ENCODE results near the gene DUSP22.

DUSP22 gene, protein sequence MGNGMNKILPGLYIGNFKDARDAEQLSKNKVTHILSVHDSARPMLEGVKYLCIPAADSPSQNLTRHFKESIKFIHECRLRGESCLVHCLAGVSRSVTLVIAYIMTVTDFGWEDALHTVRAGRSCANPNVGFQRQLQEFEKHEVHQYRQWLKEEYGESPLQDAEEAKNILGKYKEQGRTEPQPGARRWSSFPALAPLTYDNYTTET

DNA sequence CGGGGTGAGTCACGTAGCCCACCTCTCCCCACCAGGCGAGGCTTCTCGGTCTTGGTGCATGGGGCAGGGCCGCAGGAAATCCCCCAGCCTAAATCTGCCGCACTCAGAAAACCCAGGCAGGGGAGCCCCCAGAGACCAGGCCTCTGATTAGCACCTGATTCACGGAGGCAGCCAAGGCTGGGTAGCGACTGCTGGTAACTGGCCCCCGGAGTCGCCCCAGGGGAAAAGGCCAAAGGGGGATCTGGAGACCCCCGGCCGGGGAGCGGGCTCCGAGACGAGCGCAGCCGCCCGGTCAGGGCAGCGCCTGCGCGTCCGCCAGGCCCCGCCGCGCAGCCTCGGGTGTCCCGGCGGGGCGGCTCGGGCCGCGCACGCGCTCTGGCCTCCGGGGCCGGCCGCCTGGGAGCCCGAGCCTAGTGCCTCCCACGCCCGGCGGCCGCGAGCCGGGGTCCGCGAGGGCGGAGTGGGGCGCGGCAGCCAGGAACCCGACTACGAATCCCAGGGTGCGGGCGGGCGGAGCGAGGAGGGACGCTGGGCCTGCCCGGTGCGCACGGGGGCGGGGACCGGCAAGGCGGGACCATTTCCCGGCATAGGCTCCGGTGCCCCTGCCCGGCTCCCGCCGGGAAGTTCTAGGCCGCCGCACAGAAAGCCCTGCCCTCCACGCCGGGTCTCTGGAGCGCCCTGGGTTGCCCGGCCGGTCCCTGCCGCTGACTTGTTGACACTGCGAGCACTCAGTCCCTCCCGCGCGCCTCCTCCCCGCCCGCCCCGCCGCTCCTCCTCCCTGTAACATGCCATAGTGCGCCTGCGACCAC lies at the start of gene DUSP22:
DUSP22 (plus strand) TSS at position 791 of the 809 bp plus-strand sequence. CDS start 53 bp downstream, outside the sequence.
- peak; percentile 85 for ATAC-seq
- no peak for TF ChIP-seq PPARA (CRISPR knock-in tag; IDR thresholded peaks at IDR 0.05; ENCODE audit: borderline replicate concordance)
- no peak for TF ChIP-seq ZC3H10 (CRISPR knock-in tag; IDR thresholded peaks at IDR 0.05)
- no peak for TF ChIP-seq BACH2 (CRISPR knock-in tag; IDR thresholded peaks at IDR 0.05; ENCODE audit: borderline replicate concordance)
- no peak for TF ChIP-seq ISL1 (CRISPR knock-in tag; IDR thresholded peaks at IDR 0.05)
- no peak for TF ChIP-seq ESRRG (CRISPR knock-in tag; IDR thresholded peaks at IDR 0.05)
- TF ChIP-seq, protein P1, sequence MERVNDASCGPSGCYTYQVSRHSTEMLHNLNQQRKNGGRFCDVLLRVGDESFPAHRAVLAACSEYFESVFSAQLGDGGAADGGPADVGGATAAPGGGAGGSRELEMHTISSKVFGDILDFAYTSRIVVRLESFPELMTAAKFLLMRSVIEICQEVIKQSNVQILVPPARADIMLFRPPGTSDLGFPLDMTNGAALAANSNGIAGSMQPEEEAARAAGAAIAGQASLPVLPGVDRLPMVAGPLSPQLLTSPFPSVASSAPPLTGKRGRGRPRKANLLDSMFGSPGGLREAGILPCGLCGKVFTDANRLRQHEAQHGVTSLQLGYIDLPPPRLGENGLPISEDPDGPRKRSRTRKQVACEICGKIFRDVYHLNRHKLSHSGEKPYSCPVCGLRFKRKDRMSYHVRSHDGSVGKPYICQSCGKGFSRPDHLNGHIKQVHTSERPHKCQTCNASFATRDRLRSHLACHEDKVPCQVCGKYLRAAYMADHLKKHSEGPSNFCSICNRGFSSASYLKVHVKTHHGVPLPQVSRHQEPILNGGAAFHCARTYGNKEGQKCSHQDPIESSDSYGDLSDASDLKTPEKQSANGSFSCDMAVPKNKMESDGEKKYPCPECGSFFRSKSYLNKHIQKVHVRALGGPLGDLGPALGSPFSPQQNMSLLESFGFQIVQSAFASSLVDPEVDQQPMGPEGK (CRISPR knock-in tag; IDR thresholded peaks at IDR 0.05; ENCODE audit: borderline replicate concordance) = no peak
- TF ChIP-seq RARB (CRISPR knock-in tag; IDR thresholded peaks at IDR 0.05) = no peak
- TF ChIP-seq, protein P2, sequence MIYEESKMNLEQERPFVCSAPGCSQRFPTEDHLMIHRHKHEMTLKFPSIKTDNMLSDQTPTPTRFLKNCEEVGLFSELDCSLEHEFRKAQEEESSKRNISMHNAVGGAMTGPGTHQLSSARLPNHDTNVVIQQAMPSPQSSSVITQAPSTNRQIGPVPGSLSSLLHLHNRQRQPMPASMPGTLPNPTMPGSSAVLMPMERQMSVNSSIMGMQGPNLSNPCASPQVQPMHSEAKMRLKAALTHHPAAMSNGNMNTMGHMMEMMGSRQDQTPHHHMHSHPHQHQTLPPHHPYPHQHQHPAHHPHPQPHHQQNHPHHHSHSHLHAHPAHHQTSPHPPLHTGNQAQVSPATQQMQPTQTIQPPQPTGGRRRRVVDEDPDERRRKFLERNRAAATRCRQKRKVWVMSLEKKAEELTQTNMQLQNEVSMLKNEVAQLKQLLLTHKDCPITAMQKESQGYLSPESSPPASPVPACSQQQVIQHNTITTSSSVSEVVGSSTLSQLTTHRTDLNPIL (CRISPR knock-in tag; IDR thresholded peaks at IDR 0.05; ENCODE audit: low read depth) = no peak
- no peak for TF ChIP-seq TCF4 (CRISPR knock-in tag; IDR thresholded peaks at IDR 0.05; ENCODE audit: borderline replicate concordance)
- no peak for TF ChIP-seq ARNTL (CRISPR knock-in tag; IDR thresholded peaks at IDR 0.05; ENCODE audit: borderline replicate concordance, low read depth)

DNA sequence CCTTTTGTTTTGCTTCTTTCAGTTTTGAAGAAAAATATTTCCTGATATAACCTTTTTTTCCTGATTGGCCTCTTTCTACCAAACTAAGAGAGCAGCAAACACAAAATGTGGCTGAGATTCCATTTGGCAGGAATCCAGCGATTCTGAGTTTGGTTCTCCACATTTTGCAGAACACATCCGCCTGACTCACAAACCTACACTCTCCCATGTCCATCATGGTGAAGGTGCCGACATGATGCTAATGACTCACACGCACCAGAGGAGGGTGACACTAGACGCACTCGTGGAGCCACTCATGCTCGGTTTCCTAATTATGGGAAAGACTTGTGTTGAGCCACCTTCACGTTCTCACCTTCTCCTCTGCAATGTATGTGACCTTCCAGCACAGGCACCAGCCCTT lies 45.9 kb upstream of the DUSP22 start:
- TF ChIP-seq, protein P3, sequence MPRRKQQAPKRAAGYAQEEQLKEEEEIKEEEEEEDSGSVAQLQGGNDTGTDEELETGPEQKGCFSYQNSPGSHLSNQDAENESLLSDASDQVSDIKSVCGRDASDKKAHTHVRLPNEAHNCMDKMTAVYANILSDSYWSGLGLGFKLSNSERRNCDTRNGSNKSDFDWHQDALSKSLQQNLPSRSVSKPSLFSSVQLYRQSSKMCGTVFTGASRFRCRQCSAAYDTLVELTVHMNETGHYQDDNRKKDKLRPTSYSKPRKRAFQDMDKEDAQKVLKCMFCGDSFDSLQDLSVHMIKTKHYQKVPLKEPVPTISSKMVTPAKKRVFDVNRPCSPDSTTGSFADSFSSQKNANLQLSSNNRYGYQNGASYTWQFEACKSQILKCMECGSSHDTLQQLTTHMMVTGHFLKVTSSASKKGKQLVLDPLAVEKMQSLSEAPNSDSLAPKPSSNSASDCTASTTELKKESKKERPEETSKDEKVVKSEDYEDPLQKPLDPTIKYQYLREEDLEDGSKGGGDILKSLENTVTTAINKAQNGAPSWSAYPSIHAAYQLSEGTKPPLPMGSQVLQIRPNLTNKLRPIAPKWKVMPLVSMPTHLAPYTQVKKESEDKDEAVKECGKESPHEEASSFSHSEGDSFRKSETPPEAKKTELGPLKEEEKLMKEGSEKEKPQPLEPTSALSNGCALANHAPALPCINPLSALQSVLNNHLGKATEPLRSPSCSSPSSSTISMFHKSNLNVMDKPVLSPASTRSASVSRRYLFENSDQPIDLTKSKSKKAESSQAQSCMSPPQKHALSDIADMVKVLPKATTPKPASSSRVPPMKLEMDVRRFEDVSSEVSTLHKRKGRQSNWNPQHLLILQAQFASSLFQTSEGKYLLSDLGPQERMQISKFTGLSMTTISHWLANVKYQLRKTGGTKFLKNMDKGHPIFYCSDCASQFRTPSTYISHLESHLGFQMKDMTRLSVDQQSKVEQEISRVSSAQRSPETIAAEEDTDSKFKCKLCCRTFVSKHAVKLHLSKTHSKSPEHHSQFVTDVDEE (CRISPR knock-in tag; IDR thresholded peaks at IDR 0.05) = no peak
- TF ChIP-seq TOX (CRISPR knock-in tag; IDR thresholded peaks at IDR 0.05; ENCODE audit: borderline replicate concordance) (no peak), GLIS3 (CRISPR knock-in tag; IDR thresholded peaks at IDR 0.05) (no peak), ZFP3 (CRISPR knock-in tag; IDR thresholded peaks at IDR 0.05) (no peak), TCF4 (CRISPR knock-in tag; IDR thresholded peaks at IDR 0.05; ENCODE audit: borderline replicate concordance) (no peak), RARB (CRISPR knock-in tag; IDR thresholded peaks at IDR 0.05) (no peak), ZC3H10 (CRISPR knock-in tag; IDR thresholded peaks at IDR 0.05) (no peak), ZNF565 (CRISPR knock-in tag; conservative IDR thresholded peaks at IDR 0.05; ENCODE audit: low read depth) (no peak), ZNF8 (CRISPR knock-in tag; IDR thresholded peaks at IDR 0.05) (no peak), OSR1 (CRISPR knock-in tag; IDR thresholded peaks at IDR 0.05) (no peak), PPARA (CRISPR knock-in tag; IDR thresholded peaks at IDR 0.05; ENCODE audit: borderline replicate concordance) (no peak), ISL1 (CRISPR knock-in tag; IDR thresholded peaks at IDR 0.05) (no peak)
- TF ChIP-seq, protein P4, sequence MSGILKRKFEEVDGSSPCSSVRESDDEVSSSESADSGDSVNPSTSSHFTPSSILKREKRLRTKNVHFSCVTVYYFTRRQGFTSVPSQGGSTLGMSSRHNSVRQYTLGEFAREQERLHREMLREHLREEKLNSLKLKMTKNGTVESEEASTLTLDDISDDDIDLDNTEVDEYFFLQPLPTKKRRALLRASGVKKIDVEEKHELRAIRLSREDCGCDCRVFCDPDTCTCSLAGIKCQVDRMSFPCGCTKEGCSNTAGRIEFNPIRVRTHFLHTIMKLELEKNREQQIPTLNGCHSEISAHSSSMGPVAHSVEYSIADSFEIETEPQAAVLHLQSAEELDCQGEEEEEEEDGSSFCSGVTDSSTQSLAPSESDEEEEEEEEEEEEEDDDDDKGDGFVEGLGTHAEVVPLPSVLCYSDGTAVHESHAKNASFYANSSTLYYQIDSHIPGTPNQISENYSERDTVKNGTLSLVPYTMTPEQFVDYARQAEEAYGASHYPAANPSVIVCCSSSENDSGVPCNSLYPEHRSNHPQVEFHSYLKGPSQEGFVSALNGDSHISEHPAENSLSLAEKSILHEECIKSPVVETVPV (CRISPR knock-in tag; IDR thresholded peaks at IDR 0.05) = no peak
- no peak for ATAC-seq

DNA sequence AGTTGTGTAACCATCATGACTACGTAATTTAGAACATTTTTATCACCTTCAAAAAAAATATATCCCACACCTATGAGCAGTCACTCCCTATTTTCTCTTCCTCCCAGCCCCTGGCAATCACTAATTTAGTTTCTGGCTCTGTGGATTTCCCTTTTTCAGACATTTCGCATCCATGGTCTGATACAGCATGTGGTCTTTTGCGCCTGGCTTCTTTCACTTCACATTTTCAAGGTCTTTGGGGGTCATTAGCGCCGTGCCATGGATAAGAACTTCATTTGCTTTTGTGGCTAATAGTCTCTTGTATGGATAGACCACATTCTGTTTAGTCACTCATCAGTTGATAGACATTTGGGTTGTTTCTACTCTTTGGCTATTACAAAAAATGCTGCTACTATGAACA lies 44.9 kb upstream of the DUSP22 start:
- ATAC-seq = no peak
- TF ChIP-seq ISL1 (CRISPR knock-in tag; IDR thresholded peaks at IDR 0.05) (no peak), ZFP30 (CRISPR knock-in tag; IDR thresholded peaks at IDR 0.05) (no peak), TCF4 (CRISPR knock-in tag; IDR thresholded peaks at IDR 0.05; ENCODE audit: borderline replicate concordance) (no peak), CSDC2 (CRISPR knock-in tag; IDR thresholded peaks at IDR 0.05) (no peak), ARNTL (CRISPR knock-in tag; IDR thresholded peaks at IDR 0.05; ENCODE audit: borderline replicate concordance, low read depth) (no peak), ZNF565 (CRISPR knock-in tag; conservative IDR thresholded peaks at IDR 0.05; ENCODE audit: low read depth) (no peak), OSR1 (CRISPR knock-in tag; IDR thresholded peaks at IDR 0.05) (no peak), ZC3H10 (CRISPR knock-in tag; IDR thresholded peaks at IDR 0.05) (no peak), GLIS3 (CRISPR knock-in tag; IDR thresholded peaks at IDR 0.05) (no peak), ZNF8 (CRISPR knock-in tag; IDR thresholded peaks at IDR 0.05) (no peak), ZFP3 (CRISPR knock-in tag; IDR thresholded peaks at IDR 0.05) (no peak), ZNF70 (CRISPR knock-in tag; IDR thresholded peaks at IDR 0.05) (no peak), ESRRG (CRISPR knock-in tag; IDR thresholded peaks at IDR 0.05) (no peak), BACH2 (CRISPR knock-in tag; IDR thresholded peaks at IDR 0.05; ENCODE audit: borderline replicate concordance) (no peak), RARB (CRISPR knock-in tag; IDR thresholded peaks at IDR 0.05) (no peak), TOX (CRISPR knock-in tag; IDR thresholded peaks at IDR 0.05; ENCODE audit: borderline replicate concordance) (no peak)
- TF ChIP-seq, protein P1 (CRISPR knock-in tag; IDR thresholded peaks at IDR 0.05; ENCODE audit: borderline replicate concordance) = no peak
- TF ChIP-seq, protein P2 (CRISPR knock-in tag; IDR thresholded peaks at IDR 0.05; ENCODE audit: low read depth) = no peak
- TF ChIP-seq, protein P4 (CRISPR knock-in tag; IDR thresholded peaks at IDR 0.05) = no peak
